ENCODE data around the gene ARNT2.

DNA sequence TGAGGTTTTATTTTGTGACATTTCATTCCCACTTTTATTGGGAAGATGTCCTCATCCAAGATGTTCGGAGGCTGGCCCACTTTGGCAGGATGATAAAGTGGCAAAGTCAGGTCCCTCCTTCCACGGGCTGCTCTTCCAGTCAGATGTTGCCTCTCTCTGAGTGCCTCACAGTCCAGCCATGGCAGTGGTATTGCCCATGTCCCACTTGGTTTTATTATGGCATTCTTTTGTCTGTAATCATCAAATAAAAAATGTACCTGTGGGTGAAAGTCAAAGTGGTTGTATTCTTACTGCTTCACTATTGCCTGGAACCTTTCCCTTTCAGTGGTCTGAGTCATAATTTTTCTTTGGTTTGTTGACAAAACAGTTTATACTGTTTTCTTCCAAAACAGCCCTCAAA is 20.2 kb downstream of the ARNT2 start:
- TF ChIP-seq, protein P1, sequence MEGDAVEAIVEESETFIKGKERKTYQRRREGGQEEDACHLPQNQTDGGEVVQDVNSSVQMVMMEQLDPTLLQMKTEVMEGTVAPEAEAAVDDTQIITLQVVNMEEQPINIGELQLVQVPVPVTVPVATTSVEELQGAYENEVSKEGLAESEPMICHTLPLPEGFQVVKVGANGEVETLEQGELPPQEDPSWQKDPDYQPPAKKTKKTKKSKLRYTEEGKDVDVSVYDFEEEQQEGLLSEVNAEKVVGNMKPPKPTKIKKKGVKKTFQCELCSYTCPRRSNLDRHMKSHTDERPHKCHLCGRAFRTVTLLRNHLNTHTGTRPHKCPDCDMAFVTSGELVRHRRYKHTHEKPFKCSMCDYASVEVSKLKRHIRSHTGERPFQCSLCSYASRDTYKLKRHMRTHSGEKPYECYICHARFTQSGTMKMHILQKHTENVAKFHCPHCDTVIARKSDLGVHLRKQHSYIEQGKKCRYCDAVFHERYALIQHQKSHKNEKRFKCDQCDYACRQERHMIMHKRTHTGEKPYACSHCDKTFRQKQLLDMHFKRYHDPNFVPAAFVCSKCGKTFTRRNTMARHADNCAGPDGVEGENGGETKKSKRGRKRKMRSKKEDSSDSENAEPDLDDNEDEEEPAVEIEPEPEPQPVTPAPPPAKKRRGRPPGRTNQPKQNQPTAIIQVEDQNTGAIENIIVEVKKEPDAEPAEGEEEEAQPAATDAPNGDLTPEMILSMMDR (IDR thresholded peaks at IDR 0.05) = no peak
- TF ChIP-seq POLR2AphosphoS5 (IDR thresholded peaks at IDR 0.05; ENCODE audit: low read depth, low read length) = no peak
